K562 (cell line): Measurements from ENCODE around the gene VPS26A. TPM values are rescaled to one million over a fixed set of nuclear protein-coding genes. Genes with fewer than 3 reads are reported as not detected.

Experiments
- DIDO1 ChIP-seq: fragments of 450-650 bp; IDR thresholded peaks from 2 replicates; pipeline ENCODE4 v1.6.1; 2016; ENCODE audit warnings: low read depth, missing biosample characterization, missing genetic modification characterization
- EGR1 ChIP-seq: fragments of 450-650 bp; conservative IDR thresholded peaks from 2 replicates; pipeline ENCODE4 v1.6.1; 2017; ENCODE audit warnings: mild to moderate bottlenecking
- HNRNPUL1 ChIP-seq: fragments of 200-400 bp; formaldehyde crosslinking; IDR thresholded peaks from 2 replicates; pipeline ENCODE4 v1.6.1; 2017; ENCODE audit warnings: low read length
- POLR2B ChIP-seq: fragments of 450-650 bp; IDR thresholded peaks from 2 replicates; pipeline ENCODE4 v1.6.1; 2018; ENCODE audit warnings: low read depth; ENCODE audit not compliant: partially characterized antibody
- POU5F1 ChIP-seq: fragments of 150-350 bp; IDR thresholded peaks from 2 replicates; pipeline ENCODE4 v1.6.1; 2014; ENCODE audit warnings: borderline replicate concordance, low read length, low read depth, mild to moderate bottlenecking; ENCODE audit not compliant: partially characterized antibody
- SREBF1 ChIP-seq: fragments of 150-350 bp; IDR thresholded peaks from 2 replicates; pipeline ENCODE4 v1.6.1; 2014; ENCODE audit warnings: antibody characterized with exemption, low read depth, low read length, borderline replicate concordance
- TAF9B ChIP-seq: fragments of 450-650 bp; IDR thresholded peaks from 2 replicates; pipeline ENCODE4 v1.6.1; 2018; ENCODE audit warnings: mild to moderate bottlenecking; ENCODE audit not compliant: partially characterized antibody
- ZKSCAN3 ChIP-seq: fragments of 250-450 bp; sonication (Bioruptor Pico); IDR thresholded peaks from 2 replicates; pipeline ENCODE4 v1.4.0; 2020
- ZNF232 ChIP-seq: sonication (generic); formaldehyde crosslinking; IDR thresholded peaks from 2 replicates; pipeline ENCODE4 v1.8.0; 2022; ENCODE audit warnings: mild to moderate bottlenecking, missing genetic modification reagents
- ZNF431 ChIP-seq: sonication (generic); formaldehyde crosslinking; IDR thresholded peaks from 2 replicates; pipeline ENCODE4 v1.8.0; 2022; ENCODE audit warnings: mild to moderate bottlenecking, missing genetic modification reagents
- ZNF586 ChIP-seq: fragments of 450-650 bp; formaldehyde crosslinking; conservative IDR thresholded peaks from 2 replicates; pipeline ENCODE4 v1.4.0; 2020; ENCODE audit warnings: mild to moderate bottlenecking, moderate library complexity
- ZNF699 ChIP-seq: fragments of 250-450 bp; sonication (Bioruptor Pico); IDR thresholded peaks from 2 replicates; pipeline ENCODE4 v1.8.0; 2021; ENCODE audit warnings: mild to moderate bottlenecking, moderate library complexity; ENCODE audit not compliant: insufficient replicate concordance
- polyA plus RNA-seq, 8 experiments: library from polyadenylated mRNA; depleted of rRNA in 4 of 8; stranded (reverse) in 5 of 8; unstranded in 3 of 8; fragments of >200 nt; fragmentation: Nextera tagmentation in 2 of 8; fragmentation: Illumina TruSeq in 1 of 8; extraction: Ambion mirVana in 2 of 8; extraction: Trizol in 1 of 8; gene quantifications; 2 replicates each; pipeline versions ENCODE4 v1.2.1 to v1.2.3, GENCODE V29; 2011 to 2014; ENCODE audit warnings: inconsistent platforms in 1 of 8, missing spikeins in 1 of 8
- total RNA-seq, 7 experiments: library from RNA; depleted of rRNA in 6 of 7; stranded (reverse); fragments of >200 nt in 6 of 7; fragmentation: Illumina TruSeq in 2 of 7; extraction: Trizol in 2 of 7; gene quantifications; 2 replicates each; pipeline versions ENCODE4 v1.2.1 to v1.2.3, GENCODE V29; 2011 to 2021; ENCODE audit warnings: low replicate concordance in 1 of 7
- TF ChIP-seq, protein P1 (sequence below): fragments of 250-450 bp; sonication (Bioruptor Pico); IDR thresholded peaks from 2 replicates; pipeline ENCODE4 v1.8.0; 2022; ENCODE audit warnings: inconsistent platforms
- TF ChIP-seq, protein P2 (sequence below): fragments of 450-650 bp; conservative IDR thresholded peaks from 2 replicates; pipeline ENCODE4 v1.6.1; 2016; ENCODE audit warnings: missing genetic modification characterization, low read depth, mild to moderate bottlenecking, missing compliant biosample characterization, moderate library complexity
- TF ChIP-seq, protein P3 (sequence below): fragments of 250-450 bp; sonication (Bioruptor Pico); IDR thresholded peaks from 2 replicates; pipeline ENCODE4 v1.5.0; 2021; ENCODE audit warnings: mild to moderate bottlenecking, moderate library complexity
- TF ChIP-seq, protein P4 (sequence below): sonication (generic); formaldehyde crosslinking; IDR thresholded peaks from 2 replicates; pipeline ENCODE4 v1.8.0; 2022; ENCODE audit warnings: mild to moderate bottlenecking, missing genetic modification reagents
- TF ChIP-seq, protein P5 (sequence below): fragments of 450-650 bp; formaldehyde crosslinking; IDR thresholded peaks from 2 replicates; pipeline ENCODE4 v1.4.0; 2020; ENCODE audit warnings: mild to moderate bottlenecking, moderate library complexity

The VPS26A gene
- total and polyA plus RNA-seq, 9 of the 15 experiments (the other 6 are each of a cell fraction or from before 2014, with no cell fraction given): 47.1 to 137 (median 69.3) TPM

DNA sequence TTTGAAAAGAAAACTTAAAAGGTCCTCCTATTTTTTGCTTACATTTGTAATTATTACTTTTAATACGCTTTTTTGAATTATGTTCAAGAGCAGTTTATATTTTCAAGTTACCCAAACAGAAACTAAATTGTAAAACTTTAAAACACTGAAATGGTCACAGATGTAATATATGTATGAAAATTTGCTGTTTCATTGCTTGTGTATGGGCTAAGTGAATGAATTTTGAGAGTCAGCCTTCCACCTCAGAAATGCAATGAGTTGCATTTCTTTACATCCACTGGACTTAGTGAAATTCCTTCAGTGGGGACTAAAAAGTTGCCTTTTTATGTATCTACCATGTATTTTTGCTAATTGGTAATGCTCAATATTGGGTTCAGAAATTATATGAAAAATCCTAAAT lies 1.6 kb downstream of the VPS26A start (continued):
- TF ChIP-seq ZNF586 (CRISPR knock-in tag) (no peak), ZNF431 (CRISPR knock-in tag) (no peak), TAF9B (no peak), HNRNPUL1 (no peak), ZKSCAN3 (CRISPR knock-in tag) (no peak), SREBF1 (no peak), ZNF699 (no peak), POLR2B (no peak), POU5F1 (no peak), EGR1 (no peak), DIDO1 (tag) (no peak), ZNF232 (CRISPR knock-in tag) (no peak)
- TF ChIP-seq, protein P1, sequence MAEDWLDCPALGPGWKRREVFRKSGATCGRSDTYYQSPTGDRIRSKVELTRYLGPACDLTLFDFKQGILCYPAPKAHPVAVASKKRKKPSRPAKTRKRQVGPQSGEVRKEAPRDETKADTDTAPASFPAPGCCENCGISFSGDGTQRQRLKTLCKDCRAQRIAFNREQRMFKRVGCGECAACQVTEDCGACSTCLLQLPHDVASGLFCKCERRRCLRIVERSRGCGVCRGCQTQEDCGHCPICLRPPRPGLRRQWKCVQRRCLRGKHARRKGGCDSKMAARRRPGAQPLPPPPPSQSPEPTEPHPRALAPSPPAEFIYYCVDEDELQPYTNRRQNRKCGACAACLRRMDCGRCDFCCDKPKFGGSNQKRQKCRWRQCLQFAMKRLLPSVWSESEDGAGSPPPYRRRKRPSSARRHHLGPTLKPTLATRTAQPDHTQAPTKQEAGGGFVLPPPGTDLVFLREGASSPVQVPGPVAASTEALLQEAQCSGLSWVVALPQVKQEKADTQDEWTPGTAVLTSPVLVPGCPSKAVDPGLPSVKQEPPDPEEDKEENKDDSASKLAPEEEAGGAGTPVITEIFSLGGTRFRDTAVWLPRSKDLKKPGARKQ (CRISPR knock-in tag): no peak
- TF ChIP-seq, protein P2, sequence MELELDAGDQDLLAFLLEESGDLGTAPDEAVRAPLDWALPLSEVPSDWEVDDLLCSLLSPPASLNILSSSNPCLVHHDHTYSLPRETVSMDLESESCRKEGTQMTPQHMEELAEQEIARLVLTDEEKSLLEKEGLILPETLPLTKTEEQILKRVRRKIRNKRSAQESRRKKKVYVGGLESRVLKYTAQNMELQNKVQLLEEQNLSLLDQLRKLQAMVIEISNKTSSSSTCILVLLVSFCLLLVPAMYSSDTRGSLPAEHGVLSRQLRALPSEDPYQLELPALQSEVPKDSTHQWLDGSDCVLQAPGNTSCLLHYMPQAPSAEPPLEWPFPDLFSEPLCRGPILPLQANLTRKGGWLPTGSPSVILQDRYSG (tag): no peak
- TF ChIP-seq, protein P3, sequence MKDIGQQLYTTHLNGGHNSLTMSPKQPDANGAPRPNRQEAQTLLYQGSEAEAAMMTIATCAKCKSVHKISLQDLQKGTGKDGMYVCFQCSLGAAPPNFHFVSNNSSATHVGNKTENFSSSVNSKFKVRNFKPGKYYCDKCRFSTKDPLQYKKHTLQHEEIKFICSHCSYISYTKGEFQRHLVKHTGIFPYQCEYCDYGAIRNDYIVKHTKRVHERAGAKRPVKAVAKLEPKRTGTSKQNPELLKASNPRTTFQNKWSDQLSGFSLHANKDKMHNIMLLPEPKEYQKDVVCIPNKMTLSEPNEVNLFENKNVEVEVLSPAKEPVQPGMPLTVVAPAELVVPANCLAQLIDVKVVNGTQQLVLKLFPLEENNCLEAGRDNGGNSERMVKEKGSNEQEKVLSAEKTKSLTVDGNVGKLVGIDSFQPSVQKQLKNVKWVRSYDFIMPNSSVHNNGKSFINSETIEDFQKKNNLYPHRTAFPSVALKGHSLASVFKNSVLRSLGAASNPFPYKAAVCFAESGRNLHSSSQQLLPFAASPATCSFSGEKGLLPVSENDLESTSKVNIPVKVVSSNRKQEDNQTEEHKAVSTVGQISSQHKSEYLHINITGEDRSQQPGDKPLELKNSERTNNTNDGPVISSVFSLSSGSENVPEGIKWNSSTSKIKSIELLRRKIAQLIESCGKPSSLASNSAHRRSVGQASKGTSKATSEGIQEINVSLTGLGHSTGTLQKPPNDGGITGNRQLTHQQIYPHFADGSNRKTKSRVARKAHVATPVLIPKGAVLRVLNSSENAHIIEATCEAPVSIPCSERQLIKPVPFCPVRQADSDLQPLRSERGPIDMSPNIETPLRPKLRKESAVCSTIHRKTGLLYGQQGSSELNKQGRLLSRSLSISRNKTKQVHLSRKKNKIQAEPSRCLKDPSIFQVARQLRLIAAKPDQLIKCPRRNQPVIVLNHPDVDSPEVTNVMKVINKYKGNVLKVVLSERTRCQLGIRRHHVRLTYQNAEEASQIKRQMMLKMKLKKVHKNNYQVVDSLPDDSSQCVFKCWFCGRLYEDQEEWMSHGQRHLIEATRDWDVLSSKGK: no peak
- TF ChIP-seq, protein P4, sequence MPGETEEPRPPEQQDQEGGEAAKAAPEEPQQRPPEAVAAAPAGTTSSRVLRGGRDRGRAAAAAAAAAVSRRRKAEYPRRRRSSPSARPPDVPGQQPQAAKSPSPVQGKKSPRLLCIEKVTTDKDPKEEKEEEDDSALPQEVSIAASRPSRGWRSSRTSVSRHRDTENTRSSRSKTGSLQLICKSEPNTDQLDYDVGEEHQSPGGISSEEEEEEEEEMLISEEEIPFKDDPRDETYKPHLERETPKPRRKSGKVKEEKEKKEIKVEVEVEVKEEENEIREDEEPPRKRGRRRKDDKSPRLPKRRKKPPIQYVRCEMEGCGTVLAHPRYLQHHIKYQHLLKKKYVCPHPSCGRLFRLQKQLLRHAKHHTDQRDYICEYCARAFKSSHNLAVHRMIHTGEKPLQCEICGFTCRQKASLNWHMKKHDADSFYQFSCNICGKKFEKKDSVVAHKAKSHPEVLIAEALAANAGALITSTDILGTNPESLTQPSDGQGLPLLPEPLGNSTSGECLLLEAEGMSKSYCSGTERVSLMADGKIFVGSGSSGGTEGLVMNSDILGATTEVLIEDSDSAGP (CRISPR knock-in tag): no peak
- TF ChIP-seq, protein P5, sequence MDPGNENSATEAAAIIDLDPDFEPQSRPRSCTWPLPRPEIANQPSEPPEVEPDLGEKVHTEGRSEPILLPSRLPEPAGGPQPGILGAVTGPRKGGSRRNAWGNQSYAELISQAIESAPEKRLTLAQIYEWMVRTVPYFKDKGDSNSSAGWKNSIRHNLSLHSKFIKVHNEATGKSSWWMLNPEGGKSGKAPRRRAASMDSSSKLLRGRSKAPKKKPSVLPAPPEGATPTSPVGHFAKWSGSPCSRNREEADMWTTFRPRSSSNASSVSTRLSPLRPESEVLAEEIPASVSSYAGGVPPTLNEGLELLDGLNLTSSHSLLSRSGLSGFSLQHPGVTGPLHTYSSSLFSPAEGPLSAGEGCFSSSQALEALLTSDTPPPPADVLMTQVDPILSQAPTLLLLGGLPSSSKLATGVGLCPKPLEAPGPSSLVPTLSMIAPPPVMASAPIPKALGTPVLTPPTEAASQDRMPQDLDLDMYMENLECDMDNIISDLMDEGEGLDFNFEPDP (CRISPR knock-in tag): no peak
